Measurements from ENCODE around the gene ZNF768. TPM values are rescaled to one million over a fixed set of nuclear protein-coding genes. Genes with fewer than 3 reads are reported as not detected.
A peak's percentile ranks its signal among the peaks of the same experiment; 100 is the strongest.
"Not testable (repeated sequence)": the region's sequence is repeated elsewhere in the genome, so short reads cannot be mapped to it uniquely, and the experiment has no call there.

ZNF768 gene
- total and polyA plus RNA-seq, 2 of the 13 experiments (the other 11 are each of a cell fraction or from before 2014, with no cell fraction given), result 26.7 to 34.4 TPM

GRCh38 chr16:30477773-30478172 is 48.6 kb downstream of the ZNF768 start:
- BruUV-seq (replicated peaks); in situ Hi-C loops (cut with HindIII; ENCODE audit: extremely low pct_ligation_motif_present, low pct_unique_long_range_greater_than_20kb); intact Hi-C loops (cut with micrococcal nuclease; ENCODE audit: unreplicated experiment); CTCF ChIA-PET (ENCODE audit: low intra/inter-chr PET ratio, low total read pairs); H4K20me1 ChIP-seq (ENCODE audit: insufficient read depth, low read length); H3K4me2 ChIP-seq (ENCODE audit: low read depth, low read length); H3K9me3 ChIP-seq (ENCODE audit: low read length); DNase-seq (ENCODE audit: low spot score); H3K27ac ChIP-seq (ENCODE audit: extremely low read length, insufficient read depth, low read length); FAIRE-seq; H3K79me2 ChIP-seq (ENCODE audit: insufficient read depth, low read length); H3K9ac ChIP-seq (ENCODE audit: insufficient read depth, low read depth, low read length); H3K36me3 ChIP-seq (replicated peaks in 1 of 2; ENCODE audit: control insufficient read depth in 1 of 2, insufficient read depth in 2 of 2, low read length in 2 of 2); H2AFZ ChIP-seq (ENCODE audit: low read length); H3K4me3 ChIP-seq (replicated peaks in 1 of 3; ENCODE audit: insufficient read depth in 1 of 3, low read depth in 2 of 3, low read length in 3 of 3); ATAC-seq; TF ChIP-seq LCORL (CRISPR knock-in tag; IDR thresholded peaks at IDR 0.05): not testable (repeated sequence)
- TF ChIP-seq LCORL (IDR thresholded peaks at IDR 0.05) (0 out of 2 replicates have a peak, but pooled peaks have one; percentile 6), FOXK2 (IDR thresholded peaks at IDR 0.05) (0 out of 2 replicates have a peak, but pooled peaks have one; percentile 20)
- peaks cover 33% of the 10 kb centered on the region for H3K4me1 ChIP-seq (ENCODE audit: insufficient read depth, low read length)
- WGBS (ENCODE audit: low lambda C conversion rate), result 73% methylated on average over 3 of the region's 3 CpGs
- POLR2A ChIA-PET, result interaction anchor here (1.9 kb wide), 1 partner anchor 11 kb away, joined by 8 read pairs; no protein-coding TSS in a partner anchor
- peaks cover 3 to 18% of the 10 kb centered on the region in 2 experiments; a peak in 3 of 5 replicates for H3K27me3 ChIP-seq (ENCODE audit: control insufficient read depth in 1 of 2, insufficient read depth in 2 of 2, low read length in 2 of 2)

DNA sequence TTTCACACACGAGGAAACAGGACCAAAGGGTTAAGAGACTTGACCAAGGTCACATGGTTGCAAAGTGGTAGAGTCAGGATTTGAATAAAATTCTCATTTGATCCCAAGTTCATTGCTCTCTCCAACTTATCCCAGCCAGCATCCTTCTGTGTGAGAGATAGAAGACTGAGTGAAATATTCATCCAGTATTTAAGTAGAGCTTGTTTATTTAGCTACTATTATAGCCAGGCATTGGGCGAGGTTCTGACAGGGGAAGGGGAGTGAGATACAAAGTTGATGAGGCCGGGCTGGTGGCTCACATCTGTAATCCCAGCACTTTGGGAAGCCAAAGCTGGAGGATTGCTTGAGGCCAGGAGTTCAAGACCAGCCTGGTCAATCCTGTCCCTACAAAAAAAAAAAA is 49.4 kb downstream of the ZNF768 start:
- POLR2A ChIA-PET, result interaction anchor here (1.9 kb wide), 1 partner anchor 11 kb away, joined by 8 read pairs; no protein-coding TSS in a partner anchor
- Histone ChIP-seq H3K4me1 (ENCODE audit: insufficient read depth, low read length) (peaks cover 41% of the 10 kb centered on the region), H3K36me3 (replicated peaks in 1 of 2; ENCODE audit: control insufficient read depth in 1 of 2, insufficient read depth in 2 of 2, low read length in 2 of 2) (no peaks in the 10 kb centered on the region), H3K4me3 (replicated peaks in 1 of 3; ENCODE audit: insufficient read depth in 1 of 3, low read depth in 2 of 3, low read length in 3 of 3) (no peak overlapping the region), H3K27ac (ENCODE audit: extremely low read length, insufficient read depth, low read length) (no peak overlapping the region), H2AFZ (ENCODE audit: low read length) (no peak overlapping the region), H3K79me2 (ENCODE audit: insufficient read depth, low read length) (no peaks in the 10 kb centered on the region), H3K9me3 (ENCODE audit: low read length) (no peaks in the 10 kb centered on the region), H4K20me1 (ENCODE audit: insufficient read depth, low read length) (no peaks in the 10 kb centered on the region), H3K4me2 (ENCODE audit: low read depth, low read length) (no peak overlapping the region), H3K9ac (ENCODE audit: insufficient read depth, low read depth, low read length) (no peak overlapping the region), H3K27me3 (ENCODE audit: control insufficient read depth in 1 of 2, insufficient read depth in 2 of 2, low read length in 2 of 2) (peaks cover 3 to 18% of the 10 kb centered on the region in 2 experiments; a peak in 3 of 5 replicates)
- in situ Hi-C loops (cut with HindIII; ENCODE audit: extremely low pct_ligation_motif_present, low pct_unique_long_range_greater_than_20kb) (no loop called here), intact Hi-C loops (cut with micrococcal nuclease; ENCODE audit: unreplicated experiment) (no loop called here)
- 23% methylated on average over 3 of the region's 3 CpGs for WGBS (ENCODE audit: low lambda C conversion rate)
- FAIRE-seq, result no peak
- TF ChIP-seq PAXIP1 (CRISPR knock-in tag; conservative IDR thresholded peaks at IDR 0.05), result no peak
- no peak for TF ChIP-seq SIX4 (CRISPR knock-in tag; IDR thresholded peaks at IDR 0.05)
- TF ChIP-seq ZNF652 (CRISPR knock-in tag; IDR thresholded peaks at IDR 0.05; ENCODE audit: borderline replicate concordance, low read depth), result peak; percentile 49; the same call in 1 of the 2 replicates
- no peak for ATAC-seq
- no TSS peak for BruUV-seq (replicated peaks)
- DNase-seq (ENCODE audit: low spot score), result no peak
- CTCF ChIA-PET (ENCODE audit: low intra/inter-chr PET ratio, low total read pairs), result no interaction called here

Data from HepG2 (cell line).